Stomach (tissue), 4 donors: ENCODE data around the gene NEDD4L.

Source experiments
- CTCF ChIP-seq, 7 experiments: fragments of 450-650 bp in 4 of 7; fragments of 200-600 bp in 3 of 7; sonication (generic) in 3 of 7; IDR thresholded peaks; one replicate each; pipeline ENCODE4 v1.5.1; 2016 to 2019; ENCODE audit warnings: antibody characterized with exemption in 7 of 7, control low read depth in 2 of 7, mild to moderate bottlenecking in 1 of 7
- EP300 ChIP-seq: sonication (generic); formaldehyde crosslinking; IDR thresholded peaks from one replicate; pipeline ENCODE4 v1.6.1; 2017; ENCODE audit warnings: antibody characterized with exemption
- POLR2A ChIP-seq, 4 donors: fragments of 450-650 bp; IDR thresholded peaks; one replicate each; pipeline ENCODE4 v1.6.1; 2016; ENCODE audit warnings: antibody characterized with exemption in 4 of 4, control low read depth in 2 of 4, mild to moderate bottlenecking in 1 of 4, moderate library complexity in 1 of 4

GRCh38 chr18:58299936-58300335, 255.9 kb downstream of the NEDD4L start:
- TF ChIP-seq EP300 (no peak), CTCF (IDR thresholded peaks at IDR 0.05) (no peak), POLR2A (IDR thresholded peaks at IDR 0.05) (no peak)
